HepG2 (cell line): Measurements from ENCODE around the gene HAPLN2. TPM values are rescaled to one million over a fixed set of nuclear protein-coding genes. Genes with fewer than 3 reads are reported as not detected.

Experiments
- AGO1 ChIP-seq: fragments of 200-400 bp; formaldehyde crosslinking; IDR thresholded peaks from 2 replicates; pipeline ENCODE4 v1.6.1; 2017; ENCODE audit warnings: mild to moderate bottlenecking, low read depth, low read length, moderate library complexity; ENCODE audit not compliant: poor library complexity, severe bottlenecking
- AGO2 ChIP-seq: fragments of 200-400 bp; formaldehyde crosslinking; optimal IDR thresholded peaks from 2 replicates; pipeline ENCODE3; 2017; ENCODE audit warnings: mild to moderate bottlenecking, low read depth, low read length, moderate library complexity
- DBP ChIP-seq: sonication (generic); formaldehyde crosslinking; IDR thresholded peaks from 2 replicates; pipeline ENCODE4 v1.4.0; 2020; ENCODE audit warnings: missing genetic modification reagents; ENCODE audit errors: not compliant biosample characterization
- E2F2 ChIP-seq: sonication (generic); formaldehyde crosslinking; IDR thresholded peaks from 2 replicates; pipeline ENCODE4 v1.4.0; 2020; ENCODE audit warnings: missing genetic modification reagents, borderline replicate concordance
- ELK4 ChIP-seq: sonication (generic); formaldehyde crosslinking; IDR thresholded peaks from 2 replicates; pipeline ENCODE4 v1.9.0; 2021; ENCODE audit warnings: missing genetic modification reagents, borderline replicate concordance
- FOXJ3 ChIP-seq: sonication (generic); formaldehyde crosslinking; IDR thresholded peaks from 2 replicates; pipeline ENCODE4 v1.4.0; 2020; ENCODE audit warnings: missing genetic modification reagents, mild to moderate bottlenecking, borderline replicate concordance
- FOXM1 ChIP-seq: sonication (generic); formaldehyde crosslinking; IDR thresholded peaks from 2 replicates; pipeline ENCODE4 v1.5.0; 2020; ENCODE audit warnings: missing genetic modification reagents
- KDM1A ChIP-seq: IDR thresholded peaks from 2 replicates; pipeline ENCODE4 v1.6.1; 2016; ENCODE audit warnings: missing compliant biosample characterization
- KDM6A ChIP-seq: IDR thresholded peaks from 2 replicates; pipeline ENCODE4 v1.6.1; 2016; ENCODE audit warnings: low read depth
- MTF2 ChIP-seq: sonication (generic); formaldehyde crosslinking; IDR thresholded peaks from 2 replicates; pipeline ENCODE4 v1.5.0; 2020; ENCODE audit warnings: missing genetic modification reagents, borderline replicate concordance
- RBFOX2 ChIP-seq: fragments of 200-400 bp; formaldehyde crosslinking; IDR thresholded peaks from 2 replicates; pipeline ENCODE4 v1.6.1; 2017; ENCODE audit warnings: low read depth, mild to moderate bottlenecking, low read length
- ZFY ChIP-seq: sonication (generic); formaldehyde crosslinking; IDR thresholded peaks from 2 replicates; pipeline ENCODE4 v1.4.0; 2020; ENCODE audit warnings: missing genetic modification reagents
- ZHX1 ChIP-seq: sonication (generic); formaldehyde crosslinking; IDR thresholded peaks from 2 replicates; pipeline ENCODE4 v1.8.1; 2022; ENCODE audit warnings: low read depth, mild to moderate bottlenecking, missing genetic modification reagents
- ZNF142 ChIP-seq: sonication (generic); formaldehyde crosslinking; IDR thresholded peaks from 2 replicates; pipeline ENCODE4 v1.4.0; 2020; ENCODE audit warnings: missing genetic modification reagents
- ZNF230 ChIP-seq: sonication (generic); formaldehyde crosslinking; IDR thresholded peaks from 2 replicates; pipeline ENCODE4 v1.4.0; 2020; ENCODE audit warnings: mild to moderate bottlenecking, missing genetic modification reagents
- ZNF274 ChIP-seq: sonication (generic); formaldehyde crosslinking; IDR thresholded peaks from 2 replicates; pipeline ENCODE4 v1.5.1; 2020; ENCODE audit warnings: mild to moderate bottlenecking, missing genetic modification reagents
- ZNF335 ChIP-seq: sonication (generic); formaldehyde crosslinking; IDR thresholded peaks from 2 replicates; pipeline ENCODE4 v1.4.0; 2020; ENCODE audit warnings: missing genetic modification reagents
- ZNF441 ChIP-seq: sonication (generic); formaldehyde crosslinking; IDR thresholded peaks from 2 replicates; pipeline ENCODE4 v1.7.0; 2021; ENCODE audit warnings: missing genetic modification reagents, borderline replicate concordance
- ZNF567 ChIP-seq: sonication (generic); formaldehyde crosslinking; IDR thresholded peaks from 2 replicates; pipeline ENCODE4 v1.8.1; 2023; ENCODE audit warnings: mild to moderate bottlenecking, missing genetic modification reagents, borderline replicate concordance
- polyA plus RNA-seq, 8 experiments: library from polyadenylated mRNA; depleted of rRNA in 3 of 8; stranded (reverse) in 7 of 8; unstranded in 1 of 8; fragments of >200 nt; fragmentation: Illumina TruSeq in 4 of 8; extraction: Trizol in 4 of 8; gene quantifications; 2 replicates each; pipeline versions ENCODE4 v1.2.1 to v1.2.3, GENCODE V29; 2011 to 2016; ENCODE audit warnings: low read depth in 4 of 8, missing spikeins in 1 of 8, mixed read lengths in 1 of 8; ENCODE audit not compliant: insufficient read depth in 1 of 8
- total RNA-seq, 5 experiments: library from RNA; depleted of rRNA; stranded (reverse); fragments of >200 nt; fragmentation: Illumina TruSeq; extraction: Trizol; gene quantifications; 2 replicates each; pipeline ENCODE4 v1.2.3, GENCODE V29; 2016; ENCODE audit warnings: low read depth in 1 of 5

HAPLN2 gene
- total and polyA plus RNA-seq, 2 of the 13 experiments (the other 11 are each of a cell fraction or from before 2014, with no cell fraction given), result not detected

- TF ChIP-seq ZHX1 (no peak), KDM1A (CRISPR knock-in tag) (no peak), E2F2 (no peak), ZNF142 (CRISPR knock-in tag) (no peak), MTF2 (CRISPR knock-in tag) (no peak), ZNF567 (no peak), ZNF441 (no peak), AGO1 (peak; percentile 73), KDM6A (CRISPR knock-in tag) (no peak), ZNF274 (CRISPR knock-in tag) (no peak), DBP (CRISPR knock-in tag) (no peak), RBFOX2 (peak; percentile 33; the same call in 1 of the 2 replicates), ELK4 (no peak), ZNF335 (CRISPR knock-in tag) (no peak), FOXJ3 (CRISPR knock-in tag) (no peak), ZFY (CRISPR knock-in tag) (no peak), AGO2 (peak; percentile 59), ZNF230 (CRISPR knock-in tag) (no peak), FOXM1 (CRISPR knock-in tag) (no peak)
Observed at GRCh38 chr1:156648496-156648895, 29.3 kb downstream of the HAPLN2 start (continued).
